GM18870 (cell line): ENCODE measurements around the gene TTLL12.
A peak's percentile ranks its signal among the peaks of the same experiment; 100 is the strongest.

ENCODE experiments used
- ATAC-seq: cut with Tn5 transposase; IDR thresholded peaks from one replicate; pipeline ENCODE4 v1.9.1; 2021; ENCODE audit warnings: moderate library complexity; ENCODE audit not compliant: unreplicated experiment

Gene TTLL12

DNA sequence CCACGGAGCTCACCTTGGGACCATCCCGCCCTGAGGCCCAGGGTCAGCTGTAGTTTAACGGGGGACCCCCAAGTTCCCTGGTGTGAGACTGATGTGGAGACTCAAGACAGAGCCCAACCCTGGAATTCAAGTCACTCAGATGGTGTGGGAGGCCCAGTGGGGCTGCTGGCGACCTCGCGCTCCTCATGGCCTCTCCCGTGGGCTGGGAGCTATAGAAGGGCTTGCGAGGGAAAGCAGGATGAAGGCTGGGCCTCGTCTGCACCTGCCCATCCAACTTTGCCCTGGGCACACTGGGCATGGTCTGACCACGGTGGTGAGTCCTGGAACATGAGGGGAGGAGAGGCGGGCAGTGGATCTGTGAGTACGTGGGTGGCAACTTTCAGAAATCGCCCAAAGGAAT, 13.6 kb upstream of the TTLL12 start:
- ATAC-seq: no peak

DNA sequence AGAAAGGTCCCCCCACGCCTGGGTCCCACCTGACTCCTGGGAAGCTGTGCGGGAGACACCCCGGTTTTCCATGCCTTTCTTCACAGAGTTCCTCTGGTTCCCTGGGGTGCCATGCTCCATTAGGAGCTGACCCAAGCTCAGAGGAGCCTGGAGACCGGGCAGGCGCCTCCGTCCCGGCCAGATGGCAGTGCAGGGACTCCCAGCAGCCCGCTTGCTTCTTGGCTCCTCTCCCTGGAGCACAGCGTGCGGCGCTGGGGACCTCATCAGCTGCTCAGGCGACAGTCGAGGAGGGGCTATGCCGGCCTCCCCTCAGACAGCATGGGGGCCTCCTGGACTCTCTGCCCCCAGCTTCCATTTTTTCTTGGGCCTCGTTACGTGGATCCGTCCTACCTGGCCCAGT, 13.1 kb upstream of the TTLL12 start:
- ATAC-seq: no peak

DNA sequence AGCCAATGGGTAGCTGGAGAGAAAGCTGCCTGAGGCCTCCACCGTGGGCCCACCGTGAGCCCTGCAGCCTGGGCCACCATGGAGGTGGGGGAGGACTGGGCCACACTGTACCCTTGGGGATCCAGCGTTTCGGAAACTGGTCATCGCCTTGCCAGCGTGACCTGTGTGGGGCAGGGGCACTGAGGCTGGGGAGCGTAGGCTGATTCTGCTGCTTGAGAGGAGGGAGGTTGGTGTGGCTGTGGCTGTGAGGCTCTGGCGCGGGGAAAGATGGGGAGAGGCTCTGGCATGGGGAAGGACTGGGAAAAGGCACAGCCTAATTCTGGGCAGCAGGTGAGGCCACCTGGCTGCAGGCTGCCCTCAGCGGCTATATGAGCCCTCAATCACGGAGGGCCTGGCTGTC, 12.6 kb upstream of the TTLL12 start:
- no peak for ATAC-seq

DNA sequence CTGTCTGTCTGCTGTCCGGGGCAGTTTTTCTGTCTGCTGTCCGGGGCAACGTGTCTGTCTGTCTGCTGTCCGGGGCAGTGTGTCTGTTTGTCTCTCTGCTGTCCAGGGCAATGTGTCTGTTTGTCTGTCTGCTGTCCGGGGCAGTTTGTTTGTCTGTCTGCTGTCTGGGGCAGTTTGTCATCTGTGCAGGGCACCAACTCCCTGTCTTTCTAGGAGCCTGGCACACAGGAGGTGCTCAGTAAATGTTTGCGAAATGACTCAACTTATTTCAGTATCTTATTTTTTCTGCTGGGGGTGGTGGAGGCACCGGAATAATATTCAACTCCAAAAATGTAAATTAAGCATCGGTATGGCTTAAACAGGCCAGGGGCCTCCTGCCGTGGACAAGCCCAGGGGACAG, 12.0 kb upstream of the TTLL12 start:
- no peak for ATAC-seq

DNA sequence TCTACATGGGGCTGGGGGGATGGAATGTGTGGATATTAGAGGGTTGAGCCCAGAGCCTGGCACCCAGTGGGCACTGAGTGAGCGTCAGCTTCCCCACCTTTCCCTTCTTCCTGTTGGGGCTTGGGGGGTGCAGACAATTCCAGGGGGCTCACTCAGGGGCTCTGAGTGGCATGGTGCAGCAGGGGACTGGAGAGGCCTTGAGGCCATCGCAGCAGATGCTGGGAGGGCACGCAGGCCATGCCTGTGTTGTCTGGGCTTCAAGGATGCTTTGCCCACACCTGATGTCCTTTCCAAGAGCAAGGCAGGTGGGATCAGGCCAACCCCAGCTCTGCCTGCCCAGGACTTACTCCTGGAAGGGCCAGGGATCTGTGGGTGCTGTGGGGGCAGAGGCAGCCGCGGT, 11.2 kb upstream of the TTLL12 start:
- ATAC-seq: no peak

- ATAC-seq: no peak
Measured at GRCh38 chr22:43197271-43197941, 10.5 kb upstream of the TTLL12 start.

GRCh38 chr22:43191831-43192230, 4.9 kb upstream of the TTLL12 start:
- no peak for ATAC-seq

GRCh38 chr22:43188829-43189545, 2.1 kb upstream of the TTLL12 start:
- ATAC-seq: no peak

DNA sequence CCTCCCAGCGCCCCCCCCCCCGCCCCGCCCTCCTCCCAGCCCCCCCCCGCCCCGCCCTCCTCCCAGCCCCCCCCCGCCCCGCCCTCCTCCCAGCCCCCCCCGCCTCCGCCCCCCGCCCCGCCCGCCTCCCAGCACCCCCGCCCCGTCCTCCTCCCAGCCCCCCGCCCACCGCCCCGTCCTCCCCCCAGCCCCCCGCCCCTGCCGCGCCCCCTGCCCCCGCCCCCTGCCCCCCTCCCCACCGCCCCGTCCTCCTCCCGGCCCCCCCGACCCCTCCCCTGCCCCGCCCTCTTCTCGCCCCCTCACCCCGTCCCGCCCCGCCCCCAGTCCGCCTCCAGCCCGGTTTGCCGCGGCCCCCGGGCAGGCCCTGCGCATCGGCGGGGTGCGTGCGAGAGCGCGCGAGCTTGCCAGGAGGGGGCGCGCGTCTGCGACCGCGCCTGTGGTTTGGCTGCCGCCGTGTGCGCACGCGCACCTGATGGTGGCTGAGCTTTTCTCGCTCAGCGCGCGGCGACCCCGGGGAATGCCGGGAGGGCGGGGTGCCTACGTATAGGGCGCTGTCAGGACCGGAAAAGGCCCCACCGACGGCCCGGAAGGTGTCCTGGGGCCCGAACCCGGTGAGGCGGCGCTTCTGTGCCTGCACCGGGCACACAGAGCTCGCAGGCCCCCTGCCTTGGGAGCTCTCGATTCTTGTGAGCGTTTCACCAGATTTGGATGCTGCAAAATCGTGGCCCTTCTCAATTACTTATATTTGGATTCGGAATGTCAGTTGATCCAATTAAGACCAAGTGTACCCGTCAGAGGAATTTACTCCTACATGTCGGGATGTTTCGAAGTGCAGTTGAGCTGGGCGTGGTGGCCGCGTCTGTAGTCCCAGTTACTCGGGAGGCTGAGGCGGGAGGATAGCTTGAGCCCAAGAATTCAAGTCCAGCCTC, 501 bp upstream of the TTLL12 start:
- peak; percentile 54 for ATAC-seq

DNA sequence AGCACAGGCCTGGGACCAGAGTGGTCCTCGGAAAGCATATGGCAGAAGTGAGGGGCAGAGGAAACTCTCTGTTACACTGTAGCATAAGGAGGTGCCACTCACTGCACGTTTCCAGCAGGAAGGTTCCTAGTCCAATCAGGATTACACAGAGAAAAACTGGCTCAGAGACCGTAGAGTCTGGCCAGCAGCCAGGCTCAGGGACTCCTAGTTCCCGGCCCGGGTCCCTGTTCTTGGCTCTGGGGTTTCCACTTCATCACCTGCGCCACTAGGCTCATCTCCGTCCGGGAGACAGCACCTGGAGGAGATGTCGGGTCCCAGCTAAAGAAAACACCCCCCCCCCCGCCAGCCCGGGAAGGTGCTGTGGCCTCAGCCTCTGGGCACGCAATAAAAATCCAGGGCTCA, 1.1 kb downstream of the TTLL12 start:
- no peak for ATAC-seq

GRCh38 chr22:43183496-43184277, 3.2 kb downstream of the TTLL12 start:
- no peak for ATAC-seq

DNA sequence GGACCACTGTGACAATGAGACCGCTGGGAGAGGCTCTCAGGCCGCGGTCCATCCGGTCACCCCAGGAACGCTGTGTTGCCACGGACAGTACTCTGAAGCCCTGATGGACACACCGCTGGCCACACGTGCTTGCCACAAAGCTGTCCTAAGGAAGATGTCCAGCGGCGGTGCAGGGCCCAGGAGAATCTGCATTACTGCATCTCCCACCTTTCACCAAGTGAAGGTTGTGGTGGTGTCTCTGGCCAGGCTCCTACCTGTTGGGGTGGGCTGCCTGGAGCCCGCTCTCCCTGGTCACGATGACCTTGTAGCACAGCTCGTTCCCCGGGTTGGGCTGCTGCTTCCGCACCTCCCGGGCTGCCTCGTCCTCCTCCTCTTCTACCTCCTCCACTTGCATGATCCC, 4.2 kb downstream of the TTLL12 start:
- ATAC-seq: no peak

DNA sequence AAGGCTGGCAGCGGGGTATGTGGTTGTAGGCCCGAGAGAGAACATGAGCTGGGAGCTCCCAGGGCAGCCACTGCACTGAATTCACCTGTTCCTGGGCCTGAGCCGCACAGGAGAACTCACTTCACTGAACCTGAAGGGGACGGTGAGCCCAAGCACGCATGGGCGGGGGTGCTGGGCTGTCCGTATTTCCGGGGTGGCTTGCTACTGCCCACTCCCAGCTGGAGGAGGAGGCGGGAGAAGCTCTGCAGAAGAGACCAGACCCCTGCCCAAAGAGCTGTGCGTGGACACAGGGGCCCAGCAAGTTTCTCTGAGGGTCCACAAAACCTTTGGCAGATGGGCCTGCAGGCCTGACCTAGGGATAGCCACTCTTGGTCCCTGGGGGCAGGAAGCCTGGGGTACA, 4.8 kb downstream of the TTLL12 start:
- ATAC-seq: no peak

GRCh38 chr22:43181321-43182076, 5.4 kb downstream of the TTLL12 start:
- no peak for ATAC-seq

DNA sequence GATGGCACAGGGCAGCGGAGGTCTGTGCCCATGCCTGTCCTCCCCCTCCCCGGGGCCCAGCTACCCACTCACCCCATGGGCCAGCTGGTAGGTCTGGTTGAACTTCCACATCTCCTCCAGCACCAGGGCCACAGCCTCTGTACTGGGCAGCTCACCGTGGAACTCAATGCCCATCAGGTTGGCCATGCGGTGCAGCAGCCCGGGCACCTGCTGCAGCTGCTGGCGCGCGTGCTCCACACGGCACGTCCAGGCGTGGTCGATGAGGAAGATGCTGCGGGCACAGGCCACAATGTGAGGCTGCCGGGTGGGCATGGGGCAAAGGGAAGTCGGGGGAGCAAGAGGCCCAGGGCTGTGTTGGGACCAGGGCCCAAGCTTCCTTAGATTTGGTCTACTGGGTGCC, 6.3 kb downstream of the TTLL12 start:
- ATAC-seq: no peak

DNA sequence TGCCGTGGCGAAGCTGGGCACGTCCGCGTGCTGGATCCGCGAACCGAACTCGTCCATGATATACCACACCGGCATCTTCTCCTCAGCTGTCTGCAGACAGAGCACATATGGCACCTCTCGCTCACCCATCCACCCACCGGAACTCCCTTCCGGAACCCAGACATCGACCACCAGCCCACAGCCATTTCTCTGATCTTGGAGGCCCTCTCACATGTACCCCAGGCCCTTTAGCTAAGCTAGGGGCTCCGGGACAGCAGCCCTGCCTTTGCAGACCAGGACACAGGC, 7.1 kb downstream of the TTLL12 start:
- ATAC-seq: no peak

- no peak for ATAC-seq
Measured at GRCh38 chr22:43179146-43179910, 7.6 kb downstream of the TTLL12 start.

- ATAC-seq: no peak
Measured at GRCh38 chr22:43177479-43177878, 9.5 kb downstream of the TTLL12 start.

GRCh38 chr22:43176090-43176489, 10.8 kb downstream of the TTLL12 start:
- ATAC-seq: no peak
